PFSK-1 (cell line): ENCODE results near the gene TAS2R43.

Source experiments
- FOXP2 ChIP-seq: optimal IDR thresholded peaks from 2 replicates; pipeline ENCODE3; 2011; ENCODE audit warnings: borderline replicate concordance, control low read depth, inconsistent platforms; ENCODE audit not compliant: insufficient read depth; ENCODE audit errors: extremely low read length, extremely low read depth
- POLR2AphosphoS5 ChIP-seq: IDR thresholded peaks from 2 replicates; pipeline ENCODE4 v1.6.1; 2012; ENCODE audit warnings: low read depth, mild to moderate bottlenecking, control low read depth, low read length, moderate library complexity
- REST ChIP-seq, 2 experiments: IDR thresholded peaks; 2 replicates each; pipeline versions ENCODE4 v1.6.1 to v1.8.0; 2011 to 2012; ENCODE audit warnings: low read depth in 2 of 2, low read length in 2 of 2, control low read depth in 1 of 2, inconsistent platforms in 1 of 2, mild to moderate bottlenecking in 1 of 2, moderate library complexity in 1 of 2; ENCODE audit not compliant: insufficient read depth in 1 of 2
- SIN3A ChIP-seq: IDR thresholded peaks from 2 replicates; pipeline ENCODE4 v1.6.1; 2012; ENCODE audit warnings: mild to moderate bottlenecking, low read length, moderate library complexity, borderline replicate concordance; ENCODE audit not compliant: insufficient read depth
- TAF1 ChIP-seq: IDR thresholded peaks from 2 replicates; pipeline ENCODE4 v1.6.1; 2012; ENCODE audit warnings: low read length, control low read depth, borderline replicate concordance; ENCODE audit not compliant: insufficient read depth

GRCh38 chr12:11078246-11078645 lies 13.9 kb downstream of the TAS2R43 start:
- TF ChIP-seq POLR2AphosphoS5 (no peak), FOXP2 (no peak), TAF1 (no peak), REST (IDR thresholded peaks at IDR 0.05; ENCODE audit: insufficient read depth in 1 of 2, low read depth in 2 of 2, low read length in 2 of 2) (no peak), SIN3A (no peak)
